ENCODE measurements around the gene PRKAG2. TPM values are rescaled to one million over a fixed set of nuclear protein-coding genes. Genes with fewer than 3 reads are reported as not detected.

The PRKAG2 gene
- total RNA-seq, 1 donor from 2014 or later, result 15.7 TPM

DNA sequence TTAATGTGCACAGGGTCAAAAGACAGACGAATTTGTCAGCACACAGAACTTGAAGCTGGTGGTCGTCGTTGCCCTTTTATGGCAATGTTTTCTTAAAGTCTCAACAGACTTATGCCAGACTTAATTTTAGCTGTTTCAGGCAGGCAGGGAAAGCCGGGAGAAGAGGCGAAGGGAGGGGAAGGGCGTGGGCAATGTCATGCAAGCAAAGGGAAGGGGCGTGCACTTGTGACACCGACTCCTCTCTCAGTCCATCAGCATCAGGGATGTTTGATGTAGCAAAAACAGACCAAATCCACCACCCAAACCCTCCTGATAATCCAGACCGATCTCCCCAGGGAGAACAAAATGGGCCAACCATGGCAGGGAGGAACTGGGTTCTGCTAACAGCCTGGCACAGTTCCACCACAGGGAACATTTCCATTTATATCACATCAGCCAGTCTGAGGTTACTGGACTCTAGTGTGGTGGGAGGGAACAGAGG, 239.1 kb downstream of the PRKAG2 start:
- Mint-ChIP-seq H3K4me3 (no peak overlapping the region), H3K4me1 (peaks cover 9% of the 10 kb centered on the region), H3K27ac (peak overlapping the region; percentile 9), H3K9me3 (peaks cover 5% of the 10 kb centered on the region), H3K36me3 (peaks cover 4% of the 10 kb centered on the region), H3K27me3 (ENCODE audit: low read depth) (no peaks in the 10 kb centered on the region)
- no peak for DNase-seq (ENCODE audit: low spot score in 2 of 2, unreplicated experiment in 2 of 2)
- TF ChIP-seq, protein P1, sequence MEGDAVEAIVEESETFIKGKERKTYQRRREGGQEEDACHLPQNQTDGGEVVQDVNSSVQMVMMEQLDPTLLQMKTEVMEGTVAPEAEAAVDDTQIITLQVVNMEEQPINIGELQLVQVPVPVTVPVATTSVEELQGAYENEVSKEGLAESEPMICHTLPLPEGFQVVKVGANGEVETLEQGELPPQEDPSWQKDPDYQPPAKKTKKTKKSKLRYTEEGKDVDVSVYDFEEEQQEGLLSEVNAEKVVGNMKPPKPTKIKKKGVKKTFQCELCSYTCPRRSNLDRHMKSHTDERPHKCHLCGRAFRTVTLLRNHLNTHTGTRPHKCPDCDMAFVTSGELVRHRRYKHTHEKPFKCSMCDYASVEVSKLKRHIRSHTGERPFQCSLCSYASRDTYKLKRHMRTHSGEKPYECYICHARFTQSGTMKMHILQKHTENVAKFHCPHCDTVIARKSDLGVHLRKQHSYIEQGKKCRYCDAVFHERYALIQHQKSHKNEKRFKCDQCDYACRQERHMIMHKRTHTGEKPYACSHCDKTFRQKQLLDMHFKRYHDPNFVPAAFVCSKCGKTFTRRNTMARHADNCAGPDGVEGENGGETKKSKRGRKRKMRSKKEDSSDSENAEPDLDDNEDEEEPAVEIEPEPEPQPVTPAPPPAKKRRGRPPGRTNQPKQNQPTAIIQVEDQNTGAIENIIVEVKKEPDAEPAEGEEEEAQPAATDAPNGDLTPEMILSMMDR (IDR thresholded peaks at IDR 0.05; ENCODE audit: unreplicated experiment), result no peak

DNA sequence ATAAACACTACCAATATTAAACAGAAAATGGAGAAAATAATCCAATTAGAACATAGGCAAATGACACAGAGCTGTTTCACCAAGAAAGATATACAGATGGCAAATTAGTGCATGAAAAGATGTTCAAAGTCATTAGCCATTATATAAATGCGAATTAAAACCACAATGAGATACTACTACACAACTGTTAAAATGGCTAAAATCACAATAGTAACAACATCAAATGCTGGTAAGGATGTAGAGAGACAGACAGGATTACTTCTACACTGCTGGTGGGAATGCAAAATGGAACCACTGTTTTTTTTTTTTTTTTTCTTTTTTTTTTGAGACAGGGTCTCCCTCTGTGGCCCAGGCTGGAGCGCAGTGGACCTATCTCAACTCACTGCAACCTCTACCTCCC, 242.3 kb downstream of the PRKAG2 start:
- Mint-ChIP-seq H3K9me3 (peaks cover 5% of the 10 kb centered on the region), H3K27me3 (ENCODE audit: low read depth) (peaks cover 2% of the 10 kb centered on the region), H3K4me1 (peaks cover 27% of the 10 kb centered on the region), H3K36me3 (peaks cover 4% of the 10 kb centered on the region), H3K27ac (no peak overlapping the region), H3K4me3 (no peak overlapping the region)
- TF ChIP-seq, protein P1 (IDR thresholded peaks at IDR 0.05; ENCODE audit: unreplicated experiment), result no peak
- no peak for DNase-seq (ENCODE audit: low spot score in 2 of 2, unreplicated experiment in 2 of 2)

DNA sequence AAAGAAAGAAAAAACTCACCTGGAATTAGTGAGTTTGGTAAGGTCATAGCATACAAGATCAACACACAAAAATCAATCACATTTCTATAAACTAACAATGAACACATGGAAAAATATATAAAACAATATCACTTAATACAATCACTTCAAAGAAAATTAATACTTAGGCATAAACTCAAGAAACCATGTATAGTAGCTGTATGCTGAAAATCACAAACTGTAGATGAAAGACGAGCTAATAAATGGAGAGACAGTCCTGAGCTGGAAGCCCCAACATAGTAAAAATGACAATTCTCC, 243.5 kb downstream of the PRKAG2 start:
- H3K4me1 Mint-ChIP-seq, result peaks cover 37% of the 10 kb centered on the region
- peak overlapping the region; percentile 89 for H3K27ac Mint-ChIP-seq
- H3K27me3 Mint-ChIP-seq (ENCODE audit: low read depth), result peaks cover 2% of the 10 kb centered on the region

DNA sequence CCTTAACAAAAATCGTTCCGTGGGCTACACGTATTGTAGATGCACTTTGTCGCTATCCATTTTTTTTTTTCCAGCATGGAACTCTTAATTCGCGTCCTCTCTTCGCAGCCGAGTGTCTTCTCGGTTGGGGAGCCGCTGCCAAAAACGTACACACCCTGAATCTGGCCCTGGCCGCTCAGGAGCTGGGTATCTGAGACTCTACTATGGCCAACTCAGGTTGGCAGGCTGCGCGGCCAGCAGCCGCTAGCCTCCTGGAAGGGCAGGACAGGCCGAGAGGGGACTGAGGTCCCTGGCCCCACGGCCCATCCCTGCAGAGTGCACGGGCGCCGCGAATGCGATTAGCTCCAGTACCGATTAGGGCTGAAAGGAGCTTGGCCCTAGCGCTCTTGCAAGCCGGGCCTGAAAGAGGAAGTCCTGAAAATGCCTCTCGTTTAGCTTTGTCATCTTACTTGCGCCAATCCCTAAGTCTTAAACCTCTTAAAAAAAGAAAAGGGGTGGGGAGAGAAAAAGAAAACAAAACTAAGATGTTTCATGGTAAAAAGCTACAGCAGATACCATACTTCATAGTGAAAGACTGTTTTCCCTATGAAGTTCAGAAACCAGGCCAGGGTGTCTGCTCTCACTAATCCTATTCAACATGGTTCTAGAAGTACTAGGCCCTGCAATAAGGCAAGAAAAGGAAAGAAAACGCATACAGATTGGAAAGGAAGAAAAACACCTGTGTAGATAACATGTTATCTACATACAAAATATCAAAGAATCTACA, 244.0 kb downstream of the PRKAG2 start:
- TF ChIP-seq, protein P1 (IDR thresholded peaks at IDR 0.05; ENCODE audit: unreplicated experiment), result no peak
- Mint-ChIP-seq H3K4me3 (peak overlapping the region; percentile 84), H3K4me1 (peaks cover 35% of the 10 kb centered on the region), H3K27ac (peak overlapping the region; percentile 89), H3K36me3 (peaks cover 4% of the 10 kb centered on the region), H3K9me3 (peaks cover 5% of the 10 kb centered on the region), H3K27me3 (ENCODE audit: low read depth) (peaks cover 2% of the 10 kb centered on the region)
- DNase-seq (ENCODE audit: low spot score in 2 of 2, unreplicated experiment in 2 of 2), result no peak

More for the DNA sequence above, 243.5 kb downstream of the PRKAG2 start:
- H3K36me3 Mint-ChIP-seq, result peaks cover 4% of the 10 kb centered on the region
- DNase-seq (ENCODE audit: low spot score in 2 of 2, unreplicated experiment in 2 of 2), result no peak
- peaks cover 5% of the 10 kb centered on the region for H3K9me3 Mint-ChIP-seq
- peak overlapping the region; percentile 0 for H3K4me3 Mint-ChIP-seq
- TF ChIP-seq, protein P1 (IDR thresholded peaks at IDR 0.05; ENCODE audit: unreplicated experiment), result no peak

DNA sequence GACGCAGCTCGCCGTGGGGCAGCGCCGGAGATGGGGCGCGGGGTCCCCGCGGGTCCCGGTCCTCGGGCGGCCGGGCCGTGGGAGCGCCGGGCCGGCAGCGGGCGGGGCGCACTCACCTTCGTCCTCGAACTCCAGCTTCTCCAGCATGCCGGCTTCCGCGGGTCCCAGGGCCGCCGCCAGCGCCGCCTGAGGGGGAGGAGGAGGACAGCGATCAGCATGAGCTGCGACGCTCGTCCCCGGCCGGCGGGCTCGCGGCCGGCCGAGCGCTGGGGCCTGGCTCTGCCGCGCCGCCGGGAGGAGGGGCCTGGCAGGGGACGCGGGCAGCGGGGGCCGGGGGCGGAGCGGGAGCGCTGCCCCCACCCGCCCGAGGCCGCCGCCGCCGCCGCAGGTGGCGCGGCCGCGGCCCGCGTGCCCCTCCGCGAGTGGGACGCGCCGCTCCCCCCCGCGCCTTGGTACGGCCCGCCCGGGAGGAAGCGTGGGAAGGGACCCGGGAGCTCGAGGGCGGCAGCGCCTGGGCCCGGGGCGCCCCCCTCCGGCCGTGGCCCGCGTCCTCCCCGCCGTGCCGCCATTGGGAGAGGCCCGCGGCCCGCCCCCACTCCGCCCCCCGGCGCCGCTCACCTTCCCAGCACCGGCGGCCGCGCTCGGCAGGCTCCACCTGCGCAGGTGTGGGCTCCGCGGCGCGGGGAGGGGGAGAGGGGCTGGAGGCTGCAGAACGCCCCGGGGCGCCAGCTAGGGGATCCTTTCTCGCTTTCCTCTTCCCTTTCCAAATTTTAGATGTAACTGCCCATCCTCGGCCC, 244.8 kb downstream of the PRKAG2 start:
- peak; percentile 68 to 84 for DNase-seq (ENCODE audit: low spot score in 2 of 2, unreplicated experiment in 2 of 2)
- Mint-ChIP-seq H3K9me3 (peaks cover 5% of the 10 kb centered on the region), H3K36me3 (peaks cover 4% of the 10 kb centered on the region), H3K27me3 (ENCODE audit: low read depth) (peaks cover 2% of the 10 kb centered on the region), H3K4me1 (peaks cover 29% of the 10 kb centered on the region), H3K4me3 (peak overlapping the region; percentile 84), H3K27ac (peak overlapping the region; percentile 89)
- TF ChIP-seq, protein P1 (IDR thresholded peaks at IDR 0.05; ENCODE audit: unreplicated experiment), result no peak
